CD4-positive, alpha-beta T cell treated with Interleukin-1 beta for 1 hour (primary cell): ENCODE data around the gene SPATA31D4.

ENCODE experiments used
- DNase-seq, 2 donors: peaks; one replicate each; pipeline ENCODE4 v3.0.0-alpha.2; 2020 to 2022

Gene SPATA31D4

GRCh38 chr9:81968026-81968425 lies 39.8 kb downstream of the SPATA31D4 start:
- no peak for DNase-seq

DNA sequence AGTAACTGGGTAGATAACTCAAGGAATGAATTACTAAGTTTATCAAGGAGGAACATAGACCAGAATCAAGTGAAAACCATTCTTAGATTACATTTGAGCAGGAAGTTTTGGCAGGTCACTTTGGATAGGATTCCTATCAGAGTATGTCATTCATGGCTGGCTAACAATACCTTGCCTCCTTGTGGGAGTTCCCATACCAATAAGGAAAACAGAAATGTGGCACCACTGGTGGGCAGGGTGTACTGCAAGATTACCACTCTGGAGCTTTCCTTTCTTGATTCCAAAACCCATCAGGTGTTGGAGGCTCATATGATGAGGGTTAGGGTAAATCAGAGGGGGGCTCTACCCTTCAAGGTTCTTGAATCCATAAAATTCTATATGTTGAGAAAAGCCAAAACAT lies 41.7 kb downstream of the SPATA31D4 start:
- no peak for DNase-seq

DNA sequence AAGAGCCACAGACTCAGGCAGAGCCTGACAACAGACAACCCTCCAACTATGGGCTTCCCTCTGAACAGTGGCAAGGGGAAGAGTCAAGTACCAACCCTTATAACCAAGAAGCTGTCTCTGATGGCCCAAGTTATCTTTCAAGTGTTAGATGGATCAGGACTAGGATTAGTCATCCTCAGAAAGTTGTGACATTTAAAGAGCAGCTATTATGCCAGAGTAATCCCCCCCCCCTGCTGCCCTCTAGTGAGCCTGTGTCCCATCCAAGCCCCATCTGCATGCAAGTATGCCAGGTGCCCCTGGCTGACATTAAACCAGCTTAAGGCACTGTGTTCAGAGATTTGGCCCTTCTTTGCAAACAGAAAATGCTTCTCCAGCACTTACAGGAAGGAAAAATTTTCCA lies 43.5 kb downstream of the SPATA31D4 start:
- DNase-seq: no peak

GRCh38 chr9:81974764-81975163 lies 46.5 kb downstream of the SPATA31D4 start:
- no peak for DNase-seq

GRCh38 chr9:81976351-81976750 lies 48.1 kb downstream of the SPATA31D4 start:
- DNase-seq: no peak

- no peak for DNase-seq
These were observed 51.0 kb downstream of the SPATA31D4 start for GRCh38 chr9:81979196-81979595.

GRCh38 chr9:81980568-81980967 lies 52.3 kb downstream of the SPATA31D4 start:
- no peak for DNase-seq

DNA sequence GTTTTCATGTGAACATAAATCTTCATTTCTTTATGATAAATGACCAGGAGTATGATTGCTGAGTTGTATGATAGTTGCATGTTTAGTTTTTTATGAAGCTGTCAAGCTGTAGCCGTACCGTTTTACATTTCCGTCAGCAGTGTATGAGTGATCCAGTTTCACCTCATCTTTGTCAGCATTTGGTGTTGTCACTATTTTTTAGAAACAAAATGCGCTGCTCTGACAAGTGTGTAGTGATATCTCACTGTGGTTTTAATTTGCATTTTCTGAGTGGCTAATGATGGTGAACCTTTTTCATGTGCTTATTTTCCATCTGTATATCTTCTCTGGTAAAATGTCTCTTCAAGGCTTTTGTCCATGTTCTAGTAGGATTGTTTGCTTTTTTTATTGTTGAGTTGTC lies 53.7 kb downstream of the SPATA31D4 start:
- DNase-seq: no peak
